DND-41 (cell line): ENCODE measurements around the gene CHRNB2.

Experiments
- EZH2 ChIP-seq: IDR thresholded peaks from 3 replicates; pipeline ENCODE4 v1.6.1; 2012; ENCODE audit warnings: borderline replicate concordance, low read depth, mild to moderate bottlenecking, moderate library complexity, low read length, inconsistent platforms; ENCODE audit not compliant: severe bottlenecking
- TF ChIP-seq, protein P1 (sequence below): IDR thresholded peaks from 2 replicates; pipeline ENCODE4 v1.5.1; 2012; ENCODE audit warnings: borderline replicate concordance, low read length, moderate library complexity, mild to moderate bottlenecking; ENCODE audit not compliant: poor library complexity, severe bottlenecking; ENCODE audit errors: extremely low read depth

DNA sequence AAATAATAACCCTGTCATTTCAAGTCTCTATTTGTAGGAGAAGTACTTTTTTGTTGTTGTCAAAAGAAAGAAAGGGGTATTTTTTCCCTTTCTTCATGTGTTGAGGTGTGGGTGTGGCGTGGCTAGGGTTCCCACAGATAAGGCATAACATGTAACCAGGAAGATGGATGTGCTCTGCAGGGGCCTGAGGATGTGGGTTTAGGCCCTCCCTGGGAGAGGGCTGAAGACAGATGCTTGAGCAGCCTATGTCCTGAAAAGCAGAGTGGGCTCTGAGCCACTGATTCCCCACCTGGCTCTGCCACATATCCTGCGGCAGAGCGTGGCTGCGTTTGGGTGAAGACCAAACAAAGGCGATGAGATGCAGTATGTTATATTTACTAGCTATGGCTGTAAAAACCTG, 54.3 kb downstream of the CHRNB2 start:
- TF ChIP-seq, protein P1, sequence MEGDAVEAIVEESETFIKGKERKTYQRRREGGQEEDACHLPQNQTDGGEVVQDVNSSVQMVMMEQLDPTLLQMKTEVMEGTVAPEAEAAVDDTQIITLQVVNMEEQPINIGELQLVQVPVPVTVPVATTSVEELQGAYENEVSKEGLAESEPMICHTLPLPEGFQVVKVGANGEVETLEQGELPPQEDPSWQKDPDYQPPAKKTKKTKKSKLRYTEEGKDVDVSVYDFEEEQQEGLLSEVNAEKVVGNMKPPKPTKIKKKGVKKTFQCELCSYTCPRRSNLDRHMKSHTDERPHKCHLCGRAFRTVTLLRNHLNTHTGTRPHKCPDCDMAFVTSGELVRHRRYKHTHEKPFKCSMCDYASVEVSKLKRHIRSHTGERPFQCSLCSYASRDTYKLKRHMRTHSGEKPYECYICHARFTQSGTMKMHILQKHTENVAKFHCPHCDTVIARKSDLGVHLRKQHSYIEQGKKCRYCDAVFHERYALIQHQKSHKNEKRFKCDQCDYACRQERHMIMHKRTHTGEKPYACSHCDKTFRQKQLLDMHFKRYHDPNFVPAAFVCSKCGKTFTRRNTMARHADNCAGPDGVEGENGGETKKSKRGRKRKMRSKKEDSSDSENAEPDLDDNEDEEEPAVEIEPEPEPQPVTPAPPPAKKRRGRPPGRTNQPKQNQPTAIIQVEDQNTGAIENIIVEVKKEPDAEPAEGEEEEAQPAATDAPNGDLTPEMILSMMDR: no peak
- TF ChIP-seq EZH2: no peak
